Left ventricle myocardium inferior (tissue), 1 donor: ENCODE data around the gene SETD7. TPM values are rescaled to one million over a fixed set of nuclear protein-coding genes. Genes with fewer than 3 reads are reported as not detected.
A peak's percentile ranks its signal among the peaks of the same experiment; 100 is the strongest.

Experiments used
- DNase-seq: peaks from one replicate; pipeline ENCODE4 v3.0.0-alpha.2; 2020
- H3K27ac ChIP-seq: fragments of 200-600 bp; replicated peaks from 2 replicates; pipeline ENCODE4 v1.8.0; 2021
- H3K27me3 ChIP-seq: fragments of 200-600 bp; 2 replicates; pipeline ENCODE4 v1.8.0; 2021; ENCODE audit warnings: low read depth
- H3K36me3 ChIP-seq: fragments of 200-600 bp; 2 replicates; pipeline ENCODE4 v1.8.0; 2021
- H3K4me1 ChIP-seq: fragments of 200-600 bp; 2 replicates; pipeline ENCODE4 v1.8.0; 2021
- H3K4me3 ChIP-seq: fragments of 200-600 bp; 2 replicates; pipeline ENCODE4 v1.8.0; 2021; ENCODE audit warnings: mild to moderate bottlenecking, moderate library complexity
- H3K9me3 ChIP-seq: fragments of 200-600 bp; replicated peaks from 2 replicates; pipeline ENCODE4 v1.8.0; 2021
- intact Hi-C: fragments of 100-400 bp; cut with micrococcal nuclease; formaldehyde crosslinking; loops from one replicate; pipeline ENCODE4 v1.11.0; 2022
- total RNA-seq: library from RNA; stranded (reverse); fragmentation: NEBNext Ultra II Directional; extraction: Animal tissue kit (Norgen Biotek cat#: 25700); gene quantifications from one replicate; pipeline ENCODE4 v1.2.1, GENCODE V29; 2021
- TF ChIP-seq, protein P1 (sequence below): fragments of 200-600 bp; IDR thresholded peaks from 2 replicates; pipeline ENCODE4 v1.8.0; 2021; ENCODE audit warnings: antibody characterized with exemption, mild to moderate bottlenecking, borderline replicate concordance
- donor health status: DM: no; HTN: yes; CAD: no; lungs with severe emphysema.

Gene SETD7
- total RNA-seq, 1 donor from 2014 or later = 50.7 TPM

DNA sequence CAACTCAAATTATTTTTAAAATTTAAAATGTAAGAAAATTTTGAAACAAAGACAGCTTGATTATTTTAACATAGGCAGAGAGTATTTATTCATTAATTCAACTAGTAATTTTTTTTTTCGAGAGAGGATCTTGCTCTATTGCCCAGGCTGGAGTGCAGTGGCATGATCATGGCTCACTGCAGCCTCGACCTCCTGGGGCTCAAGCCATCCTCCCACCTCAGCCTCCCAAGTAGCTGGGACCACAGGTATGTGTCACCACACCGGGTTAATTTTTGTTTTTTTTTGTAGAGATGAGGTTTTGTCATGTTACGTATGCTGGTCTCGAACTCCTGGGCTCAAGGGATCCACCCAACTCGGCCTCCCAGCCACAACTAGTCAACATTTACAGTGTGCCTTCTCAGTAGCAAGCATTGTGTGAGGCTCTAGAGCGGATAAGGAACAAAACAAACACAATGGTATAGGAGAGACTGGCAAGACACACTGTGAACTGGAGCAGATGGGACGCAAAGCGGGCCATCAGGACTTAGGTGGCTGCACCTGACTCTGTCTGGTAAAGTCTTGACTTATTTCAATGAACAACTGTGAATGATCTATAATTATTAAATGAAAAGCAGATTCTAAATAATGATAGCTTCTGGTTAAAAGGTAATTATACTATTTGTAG is 21.6 kb downstream of the SETD7 start:
- Histone ChIP-seq H3K27ac (no peak overlapping the region), H3K9me3 (no peaks in the 10 kb centered on the region), H3K27me3 (no peaks in the 10 kb centered on the region), H3K36me3 (peaks cover 12% of the 10 kb centered on the region), H3K4me3 (no peak overlapping the region), H3K4me1 (peaks cover 10% of the 10 kb centered on the region)
- no peak for DNase-seq
- intact Hi-C loops = no loop called here
- TF ChIP-seq, protein P1, sequence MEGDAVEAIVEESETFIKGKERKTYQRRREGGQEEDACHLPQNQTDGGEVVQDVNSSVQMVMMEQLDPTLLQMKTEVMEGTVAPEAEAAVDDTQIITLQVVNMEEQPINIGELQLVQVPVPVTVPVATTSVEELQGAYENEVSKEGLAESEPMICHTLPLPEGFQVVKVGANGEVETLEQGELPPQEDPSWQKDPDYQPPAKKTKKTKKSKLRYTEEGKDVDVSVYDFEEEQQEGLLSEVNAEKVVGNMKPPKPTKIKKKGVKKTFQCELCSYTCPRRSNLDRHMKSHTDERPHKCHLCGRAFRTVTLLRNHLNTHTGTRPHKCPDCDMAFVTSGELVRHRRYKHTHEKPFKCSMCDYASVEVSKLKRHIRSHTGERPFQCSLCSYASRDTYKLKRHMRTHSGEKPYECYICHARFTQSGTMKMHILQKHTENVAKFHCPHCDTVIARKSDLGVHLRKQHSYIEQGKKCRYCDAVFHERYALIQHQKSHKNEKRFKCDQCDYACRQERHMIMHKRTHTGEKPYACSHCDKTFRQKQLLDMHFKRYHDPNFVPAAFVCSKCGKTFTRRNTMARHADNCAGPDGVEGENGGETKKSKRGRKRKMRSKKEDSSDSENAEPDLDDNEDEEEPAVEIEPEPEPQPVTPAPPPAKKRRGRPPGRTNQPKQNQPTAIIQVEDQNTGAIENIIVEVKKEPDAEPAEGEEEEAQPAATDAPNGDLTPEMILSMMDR = no peak

- H3K27ac ChIP-seq = no peak overlapping the region
- no peaks in the 10 kb centered on the region for H3K9me3 ChIP-seq
- peaks cover 16% of the 10 kb centered on the region for H3K36me3 ChIP-seq
- H3K4me1 ChIP-seq = peaks cover 10% of the 10 kb centered on the region
- intact Hi-C loops = no loop called here
- TF ChIP-seq, protein P1 = no peak
- DNase-seq = no peak
- H3K27me3 ChIP-seq = no peaks in the 10 kb centered on the region
- no peak overlapping the region for H3K4me3 ChIP-seq
Observed at GRCh38 chr4:139533511-139533910, 22.5 kb downstream of the SETD7 start.

DNA sequence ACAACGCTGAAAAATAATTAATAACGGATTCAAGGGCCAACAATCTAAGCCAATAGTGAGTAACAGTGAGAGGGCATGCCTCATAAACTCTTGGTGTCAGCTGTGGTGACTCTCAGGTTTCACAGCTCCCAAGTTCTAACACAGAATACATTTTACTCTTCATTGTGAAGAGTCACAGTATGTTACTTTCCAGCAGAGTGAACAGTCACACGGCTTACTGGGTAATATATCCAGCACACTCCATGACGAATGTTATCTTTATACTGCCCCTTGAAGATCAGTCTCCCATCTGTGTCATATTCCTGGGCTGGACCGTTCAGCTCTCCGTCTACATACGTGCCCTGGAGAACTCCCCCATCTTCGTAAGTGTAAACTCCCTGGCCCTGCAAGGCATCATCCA is 23.1 kb downstream of the SETD7 start:
- Histone ChIP-seq H3K9me3 (no peaks in the 10 kb centered on the region), H3K4me3 (no peak overlapping the region), H3K27ac (no peak overlapping the region), H3K4me1 (peaks cover 10% of the 10 kb centered on the region), H3K36me3 (peaks cover 22% of the 10 kb centered on the region), H3K27me3 (no peaks in the 10 kb centered on the region)
- no peak for DNase-seq
- intact Hi-C loops = no loop called here
- TF ChIP-seq, protein P1 = no peak

DNA sequence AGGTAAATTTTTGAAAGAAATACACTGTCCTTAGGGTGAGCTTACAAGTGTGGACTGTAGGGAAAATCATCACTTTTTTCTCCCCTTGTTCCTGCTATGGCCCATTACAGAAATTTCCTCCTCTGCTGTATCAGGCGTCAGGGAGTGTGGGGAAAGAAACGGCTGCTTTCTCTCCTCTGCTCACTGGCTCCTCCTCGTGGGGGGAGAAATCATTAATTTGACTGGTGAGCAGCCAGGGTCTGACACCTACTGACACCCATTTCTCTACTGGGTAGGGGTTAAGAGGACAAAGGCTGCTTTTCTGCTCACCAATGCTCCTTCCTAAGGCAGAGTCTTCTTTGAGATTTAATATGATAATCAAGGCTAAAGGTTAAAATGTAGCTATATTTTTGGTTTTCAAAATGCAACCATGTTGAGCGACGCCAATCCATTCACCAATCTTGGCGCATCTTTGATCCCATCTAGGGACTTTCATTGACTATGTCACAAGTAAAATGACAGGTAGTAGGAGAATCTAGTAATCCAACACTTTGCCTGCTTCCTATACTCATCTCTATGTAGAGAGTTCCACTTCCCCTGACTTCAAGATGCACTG is 25.1 kb downstream of the SETD7 start:
- H3K36me3 ChIP-seq = peaks cover 40% of the 10 kb centered on the region
- H3K27ac ChIP-seq = no peak overlapping the region
- TF ChIP-seq, protein P1 = peak; percentile 72
- DNase-seq = no peak
- H3K27me3 ChIP-seq = no peaks in the 10 kb centered on the region
- intact Hi-C loops = no loop called here
- no peaks in the 10 kb centered on the region for H3K9me3 ChIP-seq
- H3K4me3 ChIP-seq = no peak overlapping the region
- H3K4me1 ChIP-seq = peaks cover 10% of the 10 kb centered on the region

GRCh38 chr4:139528377-139529005 is 27.5 kb downstream of the SETD7 start:
- TF ChIP-seq, protein P1 = no peak
- H3K27ac ChIP-seq = peak overlapping the region; percentile 63
- H3K4me3 ChIP-seq = no peak overlapping the region
- peak; percentile 71 for DNase-seq
- peaks cover 16% of the 10 kb centered on the region for H3K4me1 ChIP-seq
- peaks cover 59% of the 10 kb centered on the region for H3K36me3 ChIP-seq
- no peaks in the 10 kb centered on the region for H3K27me3 ChIP-seq
- intact Hi-C loops = no loop called here
- no peaks in the 10 kb centered on the region for H3K9me3 ChIP-seq
